ENCODE results near the gene PIEZO1. TPM values are rescaled to one million over a fixed set of nuclear protein-coding genes. Genes with fewer than 3 reads are reported as not detected.

Gene PIEZO1
- total RNA-seq, 1 donor from 2014 or later: 37.7 TPM

GRCh38 chr16:88715312-88716190 lies 69.5 kb downstream of the PIEZO1 start:
- Mint-ChIP-seq H3K9me3 (ENCODE audit: low read depth) (no peaks in the 10 kb centered on the region), H3K4me1 (ENCODE audit: low read depth) (no peaks in the 10 kb centered on the region), H3K27ac (no peak overlapping the region), H3K27me3 (no peaks in the 10 kb centered on the region), H3K4me3 (ENCODE audit: low read depth) (no peak overlapping the region), H3K36me3 (ENCODE audit: insufficient read depth) (peaks cover 2% of the 10 kb centered on the region)
- DNase-seq (ENCODE audit: low spot score, unreplicated experiment): no peak
- no peak for TF ChIP-seq CTCF (IDR thresholded peaks at IDR 0.05; ENCODE audit: unreplicated experiment)

DNA sequence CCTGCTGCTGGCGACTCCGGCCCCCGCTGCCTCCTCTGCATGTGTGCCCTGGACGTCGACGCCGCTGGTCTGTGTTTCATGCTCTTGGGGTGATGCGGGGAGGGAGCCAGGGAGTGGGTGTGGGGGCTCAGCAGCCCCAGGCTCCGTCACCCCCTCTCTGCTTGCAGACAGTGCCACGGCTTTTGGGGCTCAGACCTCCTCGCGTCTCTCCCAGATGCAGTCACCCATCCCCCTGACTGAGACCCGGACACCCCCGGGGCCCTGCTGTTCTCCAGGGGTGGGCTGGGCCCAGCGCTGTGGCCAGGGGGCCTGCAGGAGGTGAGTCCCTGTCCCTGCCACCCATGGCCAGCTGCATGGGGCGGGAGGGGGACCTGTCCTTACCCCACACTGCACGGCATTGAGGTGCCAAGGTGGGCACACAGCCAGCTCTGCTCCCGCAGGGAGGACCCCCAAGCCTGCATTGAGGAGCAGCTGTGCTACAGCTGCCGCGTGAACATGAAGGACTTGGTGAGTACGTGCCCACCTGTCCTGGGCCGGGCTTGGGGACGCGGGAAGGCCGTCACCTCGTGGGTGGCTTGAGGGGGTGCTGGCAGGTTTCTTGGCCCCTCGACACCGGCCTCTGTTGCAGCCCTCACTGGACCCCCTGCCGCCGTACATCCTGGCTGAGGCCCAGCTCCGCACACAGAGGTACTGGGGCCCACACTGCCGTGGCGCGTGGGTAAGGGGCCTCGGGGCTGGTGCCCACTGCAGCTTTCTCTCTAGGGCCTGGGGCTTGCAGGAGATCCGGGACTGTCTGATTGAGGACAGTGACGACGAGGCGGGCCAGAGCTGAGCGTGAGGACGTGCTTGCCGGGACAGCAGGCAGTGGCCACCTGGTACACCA lies 70.4 kb downstream of the PIEZO1 start:
- Mint-ChIP-seq H3K36me3 (ENCODE audit: insufficient read depth) (peaks cover 1% of the 10 kb centered on the region), H3K4me3 (ENCODE audit: low read depth) (no peak overlapping the region), H3K27me3 (no peaks in the 10 kb centered on the region), H3K27ac (no peak overlapping the region), H3K4me1 (ENCODE audit: low read depth) (no peaks in the 10 kb centered on the region), H3K9me3 (ENCODE audit: low read depth) (no peaks in the 10 kb centered on the region)
- TF ChIP-seq CTCF (IDR thresholded peaks at IDR 0.05; ENCODE audit: unreplicated experiment): no peak
- no peak for DNase-seq (ENCODE audit: low spot score, unreplicated experiment)

- Mint-ChIP-seq H3K36me3 (ENCODE audit: insufficient read depth) (peaks cover 1% of the 10 kb centered on the region), H3K27me3 (no peaks in the 10 kb centered on the region), H3K9me3 (ENCODE audit: low read depth) (no peaks in the 10 kb centered on the region), H3K4me1 (ENCODE audit: low read depth) (no peaks in the 10 kb centered on the region), H3K4me3 (ENCODE audit: low read depth) (no peak overlapping the region), H3K27ac (no peak overlapping the region)
- no peak for TF ChIP-seq CTCF (IDR thresholded peaks at IDR 0.05; ENCODE audit: unreplicated experiment)
- no peak for DNase-seq (ENCODE audit: low spot score, unreplicated experiment)
Observed at GRCh38 chr16:88713568-88714419, 71.2 kb downstream of the PIEZO1 start.

DNA sequence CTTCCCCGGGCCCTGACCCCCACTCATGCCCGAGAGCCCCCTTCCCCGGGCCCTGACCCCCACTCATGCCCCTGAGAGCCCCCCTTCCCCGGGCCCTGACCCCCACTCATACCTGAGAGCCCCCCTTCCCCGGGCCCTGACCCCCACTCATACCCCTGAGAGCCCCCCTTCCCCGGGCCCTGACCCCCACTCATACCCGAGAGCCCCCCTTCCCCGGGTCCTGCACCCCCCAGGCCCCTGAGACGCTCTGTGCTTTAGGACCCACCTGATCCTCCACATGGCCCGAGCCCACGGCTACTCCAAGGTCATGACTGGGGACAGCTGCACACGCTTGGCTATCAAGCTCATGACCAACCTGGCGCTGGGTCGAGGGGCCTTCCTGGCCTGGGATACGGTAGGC lies 72.0 kb downstream of the PIEZO1 start:
- Mint-ChIP-seq H3K36me3 (ENCODE audit: insufficient read depth) (peaks cover 1% of the 10 kb centered on the region), H3K27ac (no peak overlapping the region), H3K4me3 (ENCODE audit: low read depth) (no peak overlapping the region), H3K9me3 (ENCODE audit: low read depth) (no peaks in the 10 kb centered on the region), H3K4me1 (ENCODE audit: low read depth) (no peaks in the 10 kb centered on the region), H3K27me3 (no peaks in the 10 kb centered on the region)
- DNase-seq (ENCODE audit: low spot score, unreplicated experiment): no peak
- no peak for TF ChIP-seq CTCF (IDR thresholded peaks at IDR 0.05; ENCODE audit: unreplicated experiment)
